ENCODE measurements around the gene TM9SF1. TPM values are rescaled to one million over a fixed set of nuclear protein-coding genes. Genes with fewer than 3 reads are reported as not detected.

Gene TM9SF1
- total and polyA plus RNA-seq, 9 of the 15 experiments (the other 6 are each of a cell fraction or from before 2014, with no cell fraction given) = 5.3 to 20.3 (median 11.8) TPM

DNA sequence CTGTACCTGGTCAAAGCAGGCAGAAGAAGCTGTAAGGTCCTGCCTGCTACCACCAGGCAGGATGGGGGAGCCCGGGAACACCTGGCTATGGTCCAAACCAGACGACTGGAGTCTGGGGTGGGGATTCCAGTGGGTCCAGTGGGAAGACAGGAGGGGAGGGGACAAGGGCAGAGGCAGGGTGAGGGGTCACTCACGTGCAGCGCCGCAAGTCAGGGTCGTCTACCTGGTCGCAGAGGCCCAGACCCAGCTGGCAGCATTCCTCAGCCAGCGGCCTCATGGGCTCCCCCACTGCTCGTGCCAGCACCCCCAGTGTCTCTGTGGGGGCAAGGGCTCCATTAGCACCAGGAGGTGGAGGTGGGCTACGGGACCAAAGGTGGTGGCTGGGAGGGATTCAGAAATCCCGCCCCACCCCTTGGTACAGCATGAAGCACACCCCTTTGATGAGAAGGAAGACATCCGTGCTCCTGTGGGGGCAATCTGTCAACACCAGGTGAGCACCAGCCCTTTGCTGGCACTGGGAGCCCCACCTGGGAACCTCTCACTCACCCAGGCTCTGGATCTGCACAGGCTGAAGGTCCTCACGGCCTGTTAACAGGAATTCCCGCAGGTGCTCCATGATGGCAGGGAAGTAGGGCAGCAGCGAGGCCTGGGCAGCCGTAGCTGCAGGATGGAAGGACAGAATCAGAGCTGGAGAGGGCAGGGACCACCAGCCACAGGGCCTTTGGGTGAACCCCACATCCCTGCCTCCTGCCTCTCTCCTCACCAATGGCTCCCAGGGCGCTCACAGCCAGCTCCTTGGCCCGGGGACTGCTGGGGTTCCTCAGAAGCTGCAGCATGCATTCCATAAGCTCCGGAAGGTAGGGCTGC lies 10.9 kb downstream of the TM9SF1 start (continued):
- TF ChIP-seq, protein P1, sequence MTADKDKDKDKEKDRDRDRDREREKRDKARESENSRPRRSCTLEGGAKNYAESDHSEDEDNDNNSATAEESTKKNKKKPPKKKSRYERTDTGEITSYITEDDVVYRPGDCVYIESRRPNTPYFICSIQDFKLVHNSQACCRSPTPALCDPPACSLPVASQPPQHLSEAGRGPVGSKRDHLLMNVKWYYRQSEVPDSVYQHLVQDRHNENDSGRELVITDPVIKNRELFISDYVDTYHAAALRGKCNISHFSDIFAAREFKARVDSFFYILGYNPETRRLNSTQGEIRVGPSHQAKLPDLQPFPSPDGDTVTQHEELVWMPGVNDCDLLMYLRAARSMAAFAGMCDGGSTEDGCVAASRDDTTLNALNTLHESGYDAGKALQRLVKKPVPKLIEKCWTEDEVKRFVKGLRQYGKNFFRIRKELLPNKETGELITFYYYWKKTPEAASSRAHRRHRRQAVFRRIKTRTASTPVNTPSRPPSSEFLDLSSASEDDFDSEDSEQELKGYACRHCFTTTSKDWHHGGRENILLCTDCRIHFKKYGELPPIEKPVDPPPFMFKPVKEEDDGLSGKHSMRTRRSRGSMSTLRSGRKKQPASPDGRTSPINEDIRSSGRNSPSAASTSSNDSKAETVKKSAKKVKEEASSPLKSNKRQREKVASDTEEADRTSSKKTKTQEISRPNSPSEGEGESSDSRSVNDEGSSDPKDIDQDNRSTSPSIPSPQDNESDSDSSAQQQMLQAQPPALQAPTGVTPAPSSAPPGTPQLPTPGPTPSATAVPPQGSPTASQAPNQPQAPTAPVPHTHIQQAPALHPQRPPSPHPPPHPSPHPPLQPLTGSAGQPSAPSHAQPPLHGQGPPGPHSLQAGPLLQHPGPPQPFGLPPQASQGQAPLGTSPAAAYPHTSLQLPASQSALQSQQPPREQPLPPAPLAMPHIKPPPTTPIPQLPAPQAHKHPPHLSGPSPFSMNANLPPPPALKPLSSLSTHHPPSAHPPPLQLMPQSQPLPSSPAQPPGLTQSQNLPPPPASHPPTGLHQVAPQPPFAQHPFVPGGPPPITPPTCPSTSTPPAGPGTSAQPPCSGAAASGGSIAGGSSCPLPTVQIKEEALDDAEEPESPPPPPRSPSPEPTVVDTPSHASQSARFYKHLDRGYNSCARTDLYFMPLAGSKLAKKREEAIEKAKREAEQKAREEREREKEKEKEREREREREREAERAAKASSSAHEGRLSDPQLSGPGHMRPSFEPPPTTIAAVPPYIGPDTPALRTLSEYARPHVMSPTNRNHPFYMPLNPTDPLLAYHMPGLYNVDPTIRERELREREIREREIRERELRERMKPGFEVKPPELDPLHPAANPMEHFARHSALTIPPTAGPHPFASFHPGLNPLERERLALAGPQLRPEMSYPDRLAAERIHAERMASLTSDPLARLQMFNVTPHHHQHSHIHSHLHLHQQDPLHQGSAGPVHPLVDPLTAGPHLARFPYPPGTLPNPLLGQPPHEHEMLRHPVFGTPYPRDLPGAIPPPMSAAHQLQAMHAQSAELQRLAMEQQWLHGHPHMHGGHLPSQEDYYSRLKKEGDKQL (CRISPR knock-in tag; IDR thresholded peaks at IDR 0.05; ENCODE audit: borderline replicate concordance) = no peak
- TF ChIP-seq, protein P2, sequence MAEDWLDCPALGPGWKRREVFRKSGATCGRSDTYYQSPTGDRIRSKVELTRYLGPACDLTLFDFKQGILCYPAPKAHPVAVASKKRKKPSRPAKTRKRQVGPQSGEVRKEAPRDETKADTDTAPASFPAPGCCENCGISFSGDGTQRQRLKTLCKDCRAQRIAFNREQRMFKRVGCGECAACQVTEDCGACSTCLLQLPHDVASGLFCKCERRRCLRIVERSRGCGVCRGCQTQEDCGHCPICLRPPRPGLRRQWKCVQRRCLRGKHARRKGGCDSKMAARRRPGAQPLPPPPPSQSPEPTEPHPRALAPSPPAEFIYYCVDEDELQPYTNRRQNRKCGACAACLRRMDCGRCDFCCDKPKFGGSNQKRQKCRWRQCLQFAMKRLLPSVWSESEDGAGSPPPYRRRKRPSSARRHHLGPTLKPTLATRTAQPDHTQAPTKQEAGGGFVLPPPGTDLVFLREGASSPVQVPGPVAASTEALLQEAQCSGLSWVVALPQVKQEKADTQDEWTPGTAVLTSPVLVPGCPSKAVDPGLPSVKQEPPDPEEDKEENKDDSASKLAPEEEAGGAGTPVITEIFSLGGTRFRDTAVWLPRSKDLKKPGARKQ (CRISPR knock-in tag; IDR thresholded peaks at IDR 0.05) = no peak
- TF ChIP-seq, protein P3, sequence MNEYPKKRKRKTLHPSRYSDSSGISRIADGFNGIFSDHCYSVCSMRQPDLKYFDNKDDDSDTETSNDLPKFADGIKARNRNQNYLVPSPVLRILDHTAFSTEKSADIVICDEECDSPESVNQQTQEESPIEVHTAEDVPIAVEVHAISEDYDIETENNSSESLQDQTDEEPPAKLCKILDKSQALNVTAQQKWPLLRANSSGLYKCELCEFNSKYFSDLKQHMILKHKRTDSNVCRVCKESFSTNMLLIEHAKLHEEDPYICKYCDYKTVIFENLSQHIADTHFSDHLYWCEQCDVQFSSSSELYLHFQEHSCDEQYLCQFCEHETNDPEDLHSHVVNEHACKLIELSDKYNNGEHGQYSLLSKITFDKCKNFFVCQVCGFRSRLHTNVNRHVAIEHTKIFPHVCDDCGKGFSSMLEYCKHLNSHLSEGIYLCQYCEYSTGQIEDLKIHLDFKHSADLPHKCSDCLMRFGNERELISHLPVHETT (CRISPR knock-in tag; conservative IDR thresholded peaks at IDR 0.05 in 1 of 2, IDR thresholded peaks at IDR 0.05 in 1 of 2) = no peak
- no peak for TF ChIP-seq PCBP2 (IDR thresholded peaks at IDR 0.05; ENCODE audit: low read depth, low read length, poor library complexity, severe bottlenecking)
- no peak for TF ChIP-seq SMAD1 (IDR thresholded peaks at IDR 0.05; ENCODE audit: low read depth, low read length, partially characterized antibody)
- TF ChIP-seq BDP1 (IDR thresholded peaks at IDR 0.05; ENCODE audit: insufficient read depth, insufficient read length) = no peak
- TF ChIP-seq, protein P4, sequence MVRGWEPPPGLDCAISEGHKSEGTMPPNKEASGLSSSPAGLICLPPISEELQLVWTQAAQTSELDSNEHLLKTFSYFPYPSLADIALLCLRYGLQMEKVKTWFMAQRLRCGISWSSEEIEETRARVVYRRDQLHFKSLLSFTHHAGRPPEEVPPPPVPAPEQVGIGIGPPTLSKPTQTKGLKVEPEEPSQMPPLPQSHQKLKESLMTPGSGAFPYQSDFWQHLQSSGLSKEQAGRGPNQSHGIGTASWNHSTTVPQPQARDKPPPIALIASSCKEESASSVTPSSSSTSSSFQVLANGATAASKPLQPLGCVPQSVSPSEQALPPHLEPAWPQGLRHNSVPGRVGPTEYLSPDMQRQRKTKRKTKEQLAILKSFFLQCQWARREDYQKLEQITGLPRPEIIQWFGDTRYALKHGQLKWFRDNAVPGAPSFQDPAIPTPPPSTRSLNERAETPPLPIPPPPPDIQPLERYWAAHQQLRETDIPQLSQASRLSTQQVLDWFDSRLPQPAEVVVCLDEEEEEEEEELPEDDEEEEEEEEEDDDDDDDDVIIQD (CRISPR knock-in tag; IDR thresholded peaks at IDR 0.05) = no peak
- TF ChIP-seq HMG20B (CRISPR knock-in tag; IDR thresholded peaks at IDR 0.05) = no peak
- TF ChIP-seq KAT8 (IDR thresholded peaks at IDR 0.05; ENCODE audit: low read depth) = no peak
